Measurements from ENCODE around the gene IGFL1.
"Not testable (repeated sequence)": the region's sequence is repeated elsewhere in the genome, so short reads cannot be mapped to it uniquely, and the experiment has no call there.

Gene IGFL1

GRCh38 chr19:46192992-46193650 lies 36.4 kb upstream of the IGFL1 start:
- Histone ChIP-seq H3K9me3 (ENCODE audit: control insufficient read depth in 1 of 2, low read length in 2 of 2) (no peaks in the 10 kb centered on the region), H3K4me1 (ENCODE audit: control insufficient read depth in 1 of 2, insufficient read depth in 2 of 2, low read length in 2 of 2) (no peaks in the 10 kb centered on the region), H3K27me3 (ENCODE audit: low read depth, low read length) (no peaks in the 10 kb centered on the region), H3K27ac (ENCODE audit: low read length) (no peak overlapping the region), H3K4me3 (ENCODE audit: low read depth in 1 of 2, low read length in 2 of 2) (no peak overlapping the region), H3K36me3 (ENCODE audit: control insufficient read depth in 1 of 2, insufficient read depth in 2 of 2, low read length in 2 of 2) (no peaks in the 10 kb centered on the region)

GRCh38 chr19:46193678-46194077 lies 35.9 kb upstream of the IGFL1 start:
- no peak overlapping the region for H3K27ac ChIP-seq (ENCODE audit: low read length)
- H3K27me3 ChIP-seq (ENCODE audit: low read depth, low read length): no peaks in the 10 kb centered on the region
- H3K36me3 ChIP-seq (ENCODE audit: control insufficient read depth in 1 of 2, insufficient read depth in 2 of 2, low read length in 2 of 2): no peaks in the 10 kb centered on the region
- no peaks in the 10 kb centered on the region for H3K4me1 ChIP-seq (ENCODE audit: control insufficient read depth in 1 of 2, insufficient read depth in 2 of 2, low read length in 2 of 2)
- H3K4me3 ChIP-seq (ENCODE audit: low read depth in 1 of 2, low read length in 2 of 2): no peak overlapping the region
- H3K9me3 ChIP-seq (ENCODE audit: control insufficient read depth in 1 of 2, low read length in 2 of 2): no peaks in the 10 kb centered on the region

DNA sequence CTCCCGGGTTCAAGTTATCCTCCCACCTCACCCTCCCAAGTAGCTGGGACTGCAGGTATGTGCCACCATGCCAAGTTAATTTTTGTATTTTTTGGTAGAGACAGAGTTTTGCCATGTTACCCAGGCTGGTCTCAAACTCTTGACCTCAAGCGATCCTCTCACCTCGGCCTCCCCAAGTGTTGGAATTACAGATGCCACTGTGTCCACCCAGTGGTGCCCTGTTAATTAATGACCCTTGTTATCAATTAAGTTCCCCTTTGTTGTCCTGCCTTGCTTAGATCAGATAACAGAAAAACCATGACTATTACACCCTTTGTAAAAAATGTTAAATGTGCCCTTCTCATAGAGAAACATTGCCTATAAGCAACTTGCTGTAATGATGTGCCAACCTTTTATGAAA lies 34.4 kb upstream of the IGFL1 start:
- H3K27me3 ChIP-seq (ENCODE audit: low read depth, low read length): no peaks in the 10 kb centered on the region
- no peaks in the 10 kb centered on the region for H3K9me3 ChIP-seq (ENCODE audit: control insufficient read depth in 1 of 2, low read length in 2 of 2)
- no peaks in the 10 kb centered on the region for H3K4me1 ChIP-seq (ENCODE audit: control insufficient read depth in 1 of 2, insufficient read depth in 2 of 2, low read length in 2 of 2)
- no peaks in the 10 kb centered on the region for H3K36me3 ChIP-seq (ENCODE audit: control insufficient read depth in 1 of 2, insufficient read depth in 2 of 2, low read length in 2 of 2)
- H3K4me3 ChIP-seq (ENCODE audit: low read depth in 1 of 2, low read length in 2 of 2): no peak overlapping the region
- H3K27ac ChIP-seq (ENCODE audit: low read length): no peak overlapping the region

- not testable (repeated sequence) for H3K4me1 ChIP-seq (ENCODE audit: control insufficient read depth in 1 of 2, insufficient read depth in 2 of 2, low read length in 2 of 2); H3K9me3 ChIP-seq (ENCODE audit: control insufficient read depth in 1 of 2, low read length in 2 of 2); H3K27me3 ChIP-seq (ENCODE audit: low read depth, low read length); H3K36me3 ChIP-seq (ENCODE audit: control insufficient read depth in 1 of 2, insufficient read depth in 2 of 2, low read length in 2 of 2); H3K4me3 ChIP-seq (ENCODE audit: low read depth in 1 of 2, low read length in 2 of 2); H3K27ac ChIP-seq (ENCODE audit: low read length)
Measured at GRCh38 chr19:46195919-46196318, 33.6 kb upstream of the IGFL1 start.

GRCh38 chr19:46196410-46197124 lies 33.0 kb upstream of the IGFL1 start:
- H3K36me3 ChIP-seq (ENCODE audit: control insufficient read depth in 1 of 2, insufficient read depth in 2 of 2, low read length in 2 of 2): no peaks in the 10 kb centered on the region
- H3K9me3 ChIP-seq (ENCODE audit: control insufficient read depth in 1 of 2, low read length in 2 of 2): no peaks in the 10 kb centered on the region
- no peak overlapping the region for H3K4me3 ChIP-seq (ENCODE audit: low read depth in 1 of 2, low read length in 2 of 2)
- no peak overlapping the region for H3K27ac ChIP-seq (ENCODE audit: low read length)
- no peaks in the 10 kb centered on the region for H3K4me1 ChIP-seq (ENCODE audit: control insufficient read depth in 1 of 2, insufficient read depth in 2 of 2, low read length in 2 of 2)
- H3K27me3 ChIP-seq (ENCODE audit: low read depth, low read length): no peaks in the 10 kb centered on the region

- Histone ChIP-seq H3K4me1 (ENCODE audit: control insufficient read depth in 1 of 2, insufficient read depth in 2 of 2, low read length in 2 of 2) (no peaks in the 10 kb centered on the region), H3K36me3 (ENCODE audit: control insufficient read depth in 1 of 2, insufficient read depth in 2 of 2, low read length in 2 of 2) (no peaks in the 10 kb centered on the region), H3K4me3 (ENCODE audit: low read depth in 1 of 2, low read length in 2 of 2) (no peak overlapping the region), H3K9me3 (ENCODE audit: control insufficient read depth in 1 of 2, low read length in 2 of 2) (no peaks in the 10 kb centered on the region), H3K27ac (ENCODE audit: low read length) (no peak overlapping the region), H3K27me3 (ENCODE audit: low read depth, low read length) (no peaks in the 10 kb centered on the region)
Measured at GRCh38 chr19:46197314-46198070, 32.0 kb upstream of the IGFL1 start.

DNA sequence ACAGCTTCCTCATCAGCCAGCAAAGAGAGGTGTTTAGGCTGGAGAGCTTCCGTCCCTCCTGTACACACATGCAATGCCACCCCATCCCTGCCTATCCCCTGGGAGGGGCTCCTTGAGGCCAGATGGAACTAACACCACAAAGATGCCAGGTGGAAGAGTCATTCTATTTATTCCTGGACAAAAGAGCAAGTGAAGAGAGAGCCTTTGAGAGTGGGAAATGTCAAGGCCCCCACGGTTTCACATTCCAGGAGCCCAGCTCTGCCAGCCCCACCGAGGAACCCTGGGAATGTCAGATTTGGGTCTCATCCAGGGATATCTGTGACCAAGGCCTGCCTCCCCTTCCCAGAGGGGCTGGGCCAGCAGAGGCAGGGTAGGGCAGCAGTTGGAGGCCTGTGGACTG lies 30.8 kb upstream of the IGFL1 start:
- H3K27ac ChIP-seq (ENCODE audit: low read length): no peak overlapping the region

GRCh38 chr19:46201454-46202310 lies 27.9 kb upstream of the IGFL1 start:
- no peaks in the 10 kb centered on the region for H3K27me3 ChIP-seq (ENCODE audit: low read depth, low read length)
- no peaks in the 10 kb centered on the region for H3K9me3 ChIP-seq (ENCODE audit: control insufficient read depth in 1 of 2, low read length in 2 of 2)
- no peak overlapping the region for H3K4me3 ChIP-seq (ENCODE audit: low read depth in 1 of 2, low read length in 2 of 2)
- no peaks in the 10 kb centered on the region for H3K4me1 ChIP-seq (ENCODE audit: control insufficient read depth in 1 of 2, insufficient read depth in 2 of 2, low read length in 2 of 2)
- no peaks in the 10 kb centered on the region for H3K36me3 ChIP-seq (ENCODE audit: control insufficient read depth in 1 of 2, insufficient read depth in 2 of 2, low read length in 2 of 2)
- no peak overlapping the region for H3K27ac ChIP-seq (ENCODE audit: low read length)

More for the DNA sequence above, 30.8 kb upstream of the IGFL1 start:
- no peaks in the 10 kb centered on the region for H3K27me3 ChIP-seq (ENCODE audit: low read depth, low read length)
- H3K4me1 ChIP-seq (ENCODE audit: control insufficient read depth in 1 of 2, insufficient read depth in 2 of 2, low read length in 2 of 2): no peaks in the 10 kb centered on the region
- no peak overlapping the region for H3K4me3 ChIP-seq (ENCODE audit: low read depth in 1 of 2, low read length in 2 of 2)
- H3K36me3 ChIP-seq (ENCODE audit: control insufficient read depth in 1 of 2, insufficient read depth in 2 of 2, low read length in 2 of 2): no peaks in the 10 kb centered on the region
- no peaks in the 10 kb centered on the region for H3K9me3 ChIP-seq (ENCODE audit: control insufficient read depth in 1 of 2, low read length in 2 of 2)

GRCh38 chr19:46202426-46202825 lies 27.1 kb upstream of the IGFL1 start:
- Histone ChIP-seq H3K4me1 (ENCODE audit: control insufficient read depth in 1 of 2, insufficient read depth in 2 of 2, low read length in 2 of 2) (no peaks in the 10 kb centered on the region), H3K4me3 (ENCODE audit: low read depth in 1 of 2, low read length in 2 of 2) (no peak overlapping the region), H3K36me3 (ENCODE audit: control insufficient read depth in 1 of 2, insufficient read depth in 2 of 2, low read length in 2 of 2) (no peaks in the 10 kb centered on the region), H3K27ac (ENCODE audit: low read length) (no peak overlapping the region), H3K9me3 (ENCODE audit: control insufficient read depth in 1 of 2, low read length in 2 of 2) (no peaks in the 10 kb centered on the region), H3K27me3 (ENCODE audit: low read depth, low read length) (no peaks in the 10 kb centered on the region)

DNA sequence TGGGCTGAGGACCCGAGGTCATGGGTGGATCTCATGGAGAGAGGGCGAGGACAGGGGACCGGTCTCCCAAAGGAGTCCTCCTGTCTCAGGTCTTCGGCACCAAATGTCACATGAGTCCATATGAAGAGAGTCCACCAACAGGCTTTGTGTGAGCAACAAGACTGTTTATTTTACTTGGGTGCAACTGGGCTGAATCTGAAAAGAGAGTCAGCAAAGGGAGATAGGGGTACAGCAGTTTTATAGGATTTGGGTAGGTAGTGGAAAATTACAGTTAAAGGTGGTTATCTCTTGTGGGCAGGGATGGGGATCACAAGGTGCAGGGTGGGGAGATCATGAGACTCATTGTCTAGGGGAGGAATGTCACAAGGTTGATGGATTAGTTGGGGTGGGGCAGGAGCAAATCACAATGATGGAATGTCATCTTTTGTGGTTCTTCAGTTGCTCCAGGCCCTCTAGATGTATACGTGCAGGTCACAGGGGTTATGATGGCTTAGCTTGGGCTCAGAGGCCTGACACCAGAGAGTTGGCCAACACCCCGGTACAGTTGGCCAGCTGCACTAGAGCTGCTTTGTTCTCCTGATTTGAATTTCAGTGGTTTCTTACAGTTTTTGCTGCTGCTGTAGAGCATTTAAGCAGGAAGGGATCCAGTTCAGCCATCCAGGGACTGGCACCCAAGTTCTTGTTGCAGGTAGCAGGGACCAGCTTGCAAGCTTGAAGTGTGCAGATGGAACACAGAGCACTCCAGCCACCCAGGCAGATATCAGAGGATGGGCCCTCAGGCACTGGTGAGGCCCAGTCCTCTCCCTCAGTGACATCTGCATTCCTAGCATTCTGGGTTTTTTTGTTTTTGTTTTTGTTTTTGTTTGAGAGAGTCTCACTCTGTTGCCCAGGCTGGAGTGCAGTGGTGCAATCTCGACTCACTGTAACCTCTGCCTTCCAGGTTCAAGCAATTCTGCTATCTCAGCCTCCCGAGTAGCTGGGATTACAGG lies 26.4 kb upstream of the IGFL1 start:
- Histone ChIP-seq H3K27me3 (ENCODE audit: low read depth, low read length) (no peaks in the 10 kb centered on the region), H3K4me1 (ENCODE audit: control insufficient read depth in 1 of 2, insufficient read depth in 2 of 2, low read length in 2 of 2) (no peaks in the 10 kb centered on the region), H3K27ac (ENCODE audit: low read length) (no peak overlapping the region), H3K4me3 (ENCODE audit: low read depth in 1 of 2, low read length in 2 of 2) (no peak overlapping the region), H3K9me3 (ENCODE audit: control insufficient read depth in 1 of 2, low read length in 2 of 2) (no peaks in the 10 kb centered on the region), H3K36me3 (ENCODE audit: control insufficient read depth in 1 of 2, insufficient read depth in 2 of 2, low read length in 2 of 2) (no peaks in the 10 kb centered on the region)

Measured in muscle layer of duodenum (tissue), 2 donors.